Left kidney (tissue), 2 donors: ENCODE data around the gene C1orf159. TPM values are rescaled to one million over a fixed set of nuclear protein-coding genes. Genes with fewer than 3 reads are reported as not detected.

Experiments
- DNase-seq: peaks from one replicate; pipeline ENCODE4 v3.0.0-alpha.2; 2013
- polyA plus RNA-seq: library from polyadenylated mRNA; unstranded; fragments of 120-200 nt; gene quantifications from one replicate; pipeline ENCODE4 v1.2.1, GENCODE V29; 2013; ENCODE audit not compliant: insufficient read length

C1orf159 gene
- polyA plus RNA-seq, 1 donor = 9.4 TPM

GRCh38 chr1:1038694-1039093, 77.2 kb downstream of the C1orf159 start:
- no peak for DNase-seq

GRCh38 chr1:1037366-1038327, 78.2 kb downstream of the C1orf159 start:
- no peak for DNase-seq

- DNase-seq = no peak
Observed at GRCh38 chr1:1035291-1035943, 80.5 kb downstream of the C1orf159 start.

DNA sequence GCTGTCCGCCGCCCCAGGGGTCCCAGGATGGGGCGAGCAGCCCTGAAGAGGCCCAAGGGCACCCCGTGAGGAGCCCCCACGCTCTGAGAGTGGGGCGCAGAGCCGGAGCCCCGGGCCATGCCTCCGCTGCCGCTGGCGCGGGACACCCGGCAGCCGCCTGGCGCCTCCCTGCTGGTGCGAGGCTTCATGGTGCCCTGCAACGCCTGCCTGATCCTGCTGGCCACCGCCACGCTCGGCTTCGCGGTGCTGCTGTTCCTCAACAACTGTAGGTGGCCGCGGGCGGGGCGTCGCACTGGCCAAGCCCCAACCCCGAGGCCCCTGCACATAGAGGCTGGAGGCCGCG, 81.5 kb downstream of the C1orf159 start:
- DNase-seq = no peak

DNA sequence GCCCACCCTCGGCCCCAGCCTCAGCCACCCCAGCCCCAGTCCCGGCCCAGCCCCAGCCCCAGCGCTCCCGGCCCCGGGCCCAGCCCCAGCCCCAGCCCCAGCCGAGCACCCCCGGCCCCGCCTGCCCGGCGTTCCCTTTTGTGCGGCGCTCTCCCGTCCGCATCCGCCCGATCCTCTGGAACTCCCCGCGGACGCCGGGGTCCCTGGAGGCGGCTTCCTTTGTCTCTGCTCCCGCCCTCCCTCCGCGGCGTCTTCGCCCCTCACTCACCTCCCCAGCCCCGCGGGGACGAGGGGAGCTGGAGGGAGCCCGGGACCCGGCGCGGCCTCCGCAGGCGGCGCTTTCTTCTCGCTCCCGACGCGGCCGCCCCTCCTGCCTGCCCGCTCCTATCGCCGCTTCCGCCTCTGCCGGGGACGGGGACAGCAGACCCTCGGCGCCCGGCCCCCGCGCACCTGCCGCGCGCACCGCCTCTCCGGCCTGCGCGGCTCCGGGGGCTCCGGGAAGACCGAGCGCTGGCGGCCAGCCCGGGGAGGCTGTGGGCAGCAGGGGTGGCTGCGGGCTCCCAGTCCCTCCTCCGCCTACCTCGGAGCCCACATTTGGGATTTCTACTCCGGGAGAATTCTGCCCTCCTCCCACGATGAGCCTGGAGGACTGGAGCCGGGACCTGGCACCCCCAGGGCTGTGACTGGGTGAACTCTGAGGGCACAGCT, 82.0 kb downstream of the C1orf159 start:
- DNase-seq = no peak

DNA sequence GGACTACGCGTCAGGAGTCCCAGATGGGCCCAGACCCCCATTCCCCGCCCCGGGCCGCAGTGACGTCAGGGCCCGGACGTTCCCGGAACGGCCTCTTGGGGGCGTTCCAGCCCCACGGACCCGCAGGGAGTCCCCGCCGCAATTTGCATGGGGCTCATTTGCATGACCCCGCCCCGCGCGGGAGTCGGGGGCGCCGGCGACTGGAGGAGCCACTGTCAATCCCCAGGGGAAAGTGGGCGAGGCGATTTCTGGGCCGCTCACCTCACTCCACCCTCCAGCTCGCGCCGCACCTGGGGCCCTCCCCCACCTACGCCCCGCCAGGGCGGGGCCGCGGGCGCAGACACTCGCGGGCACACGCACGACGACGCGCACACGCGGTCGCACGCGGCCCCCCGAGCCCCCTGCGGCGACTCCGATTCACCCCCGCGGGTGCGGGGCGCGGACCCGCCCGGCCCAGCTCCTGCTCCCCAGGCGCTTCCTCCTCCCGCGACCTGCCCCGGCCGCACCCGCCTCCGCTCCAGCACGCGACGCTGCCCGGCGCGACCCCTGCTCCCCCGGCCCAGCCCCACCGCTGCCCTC, 82.8 kb downstream of the C1orf159 start:
- DNase-seq = peak; percentile 89

DNA sequence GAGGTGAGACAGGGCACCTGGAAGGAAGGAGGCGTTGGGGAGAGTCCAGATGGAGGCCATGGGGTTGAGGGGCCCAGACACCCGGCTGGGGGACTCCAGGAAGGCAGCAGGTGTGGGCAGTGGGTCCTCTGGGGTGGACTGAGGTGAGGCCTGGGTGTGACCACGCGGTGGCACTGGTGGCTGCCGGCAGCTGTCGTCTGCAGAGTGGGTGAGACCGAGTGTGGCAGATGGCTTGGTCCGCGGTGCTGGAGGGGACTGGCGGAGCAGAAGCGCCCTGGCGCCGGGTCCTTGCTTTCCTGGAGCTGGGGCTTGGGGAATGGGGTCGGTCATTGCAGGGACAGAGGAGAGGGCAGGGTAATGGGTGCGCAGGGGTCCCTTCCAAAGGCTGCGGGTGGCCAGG, 83.5 kb downstream of the C1orf159 start:
- DNase-seq = no peak

Other genes starting within 250 kb of the C1orf159 start
- 45.7 TPM for gene SAMD11, start 192.2 kb downstream of the C1orf159 start, polyA plus RNA-seq
- gene NOC2L, start 156.8 kb downstream of the C1orf159 start, polyA plus RNA-seq = 56.4 TPM
- 9.0 TPM for gene KLHL17, start 155.5 kb downstream of the C1orf159 start, polyA plus RNA-seq
- gene PLEKHN1, start 149.6 kb downstream of the C1orf159 start, polyA plus RNA-seq = 0.20 TPM
- gene PERM1, start 134.0 kb downstream of the C1orf159 start, polyA plus RNA-seq = 0.12 TPM
- gene HES4, start 116.0 kb downstream of the C1orf159 start, polyA plus RNA-seq = 13.8 TPM
- gene ISG15, start 102.6 kb downstream of the C1orf159 start, polyA plus RNA-seq = 9.4 TPM
- gene AGRN, start 96.0 kb downstream of the C1orf159 start, polyA plus RNA-seq = 223 TPM
- gene RNF223, start 41.8 kb downstream of the C1orf159 start, polyA plus RNA-seq = 0.32 TPM
- 0.98 TPM for gene TTLL10, start 57.8 kb upstream of the C1orf159 start, polyA plus RNA-seq
- 0.38 TPM for gene TNFRSF18, start 90.5 kb upstream of the C1orf159 start, polyA plus RNA-seq
- gene TNFRSF4, start 98.1 kb upstream of the C1orf159 start, polyA plus RNA-seq = 1.0 TPM
- gene SDF4, start 115.9 kb upstream of the C1orf159 start, polyA plus RNA-seq = 109 TPM
- gene B3GALT6, start 116.1 kb upstream of the C1orf159 start, polyA plus RNA-seq = 19.0 TPM
- gene C1QTNF12, start 130.6 kb upstream of the C1orf159 start, polyA plus RNA-seq = 8.2 TPM
- gene UBE2J2, start 157.8 kb upstream of the C1orf159 start, polyA plus RNA-seq = 55.7 TPM
- 4.9 TPM for gene SCNN1D, start 164.3 kb upstream of the C1orf159 start, polyA plus RNA-seq
- gene ACAP3, start 191.8 kb upstream of the C1orf159 start, polyA plus RNA-seq = 25.2 TPM
- gene PUSL1, start 192.5 kb upstream of the C1orf159 start, polyA plus RNA-seq = 6.9 TPM
- 119 TPM for gene INTS11, start 208.6 kb upstream of the C1orf159 start, polyA plus RNA-seq
- gene CPTP, start 208.7 kb upstream of the C1orf159 start, polyA plus RNA-seq = 10.8 TPM
- 0.37 TPM for gene TAS1R3, start 215.2 kb upstream of the C1orf159 start, polyA plus RNA-seq
- 22.0 TPM for gene DVL1, start 233.3 kb upstream of the C1orf159 start, polyA plus RNA-seq
- gene MXRA8, start 242.5 kb upstream of the C1orf159 start, polyA plus RNA-seq = 147 TPM